ENCODE measurements around the gene NARF. TPM values are rescaled to one million over a fixed set of nuclear protein-coding genes. Genes with fewer than 3 reads are reported as not detected.

NARF gene
- total and polyA plus RNA-seq, 7 donors = 29.4 to 65.8 (median 41.5) TPM

DNA sequence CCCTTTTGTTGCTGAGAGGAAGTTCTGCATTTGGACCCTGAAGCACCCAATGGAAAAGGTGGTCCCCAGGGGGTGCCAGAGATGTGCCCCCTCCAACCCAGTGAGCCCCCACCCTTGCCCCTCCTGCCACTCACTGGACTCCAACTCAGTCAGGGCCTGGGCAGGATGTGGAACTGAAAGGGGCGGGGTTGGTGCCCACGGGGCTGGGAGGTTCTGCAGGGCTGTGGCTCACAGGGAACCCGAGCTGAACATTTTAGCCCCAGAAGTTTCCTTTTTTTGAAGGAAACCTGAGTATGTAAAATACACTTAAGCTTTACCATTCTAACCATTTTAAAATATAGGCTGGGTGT lies 24.4 kb upstream of the NARF start:
- WGBS, 2 donors = 43 to 69% methylated on average over 3 of the region's 3 CpGs
- Histone ChIP-seq H3K36me3 (peaks cover 0 to 30% (median 0%) of the 10 kb centered on the region in 4 donors), H3K27me3 (no peaks in the 10 kb centered on the region), H3K4me1 (no peaks in the 10 kb centered on the region), H3K27ac (no peak overlapping the region), H3K4me3 (no peak overlapping the region), H3K9me3 (no peaks in the 10 kb centered on the region)
- TF ChIP-seq EP300 (IDR thresholded peaks at IDR 0.05) = no peak
- no peak for TF ChIP-seq CTCF (IDR thresholded peaks at IDR 0.05)
- no peak for TF ChIP-seq POLR2AphosphoS5 (IDR thresholded peaks at IDR 0.05)
- TF ChIP-seq POLR2A (IDR thresholded peaks at IDR 0.05) = no peak
- no peak for DNase-seq
- intact Hi-C loops (cut with DNase I) = no loop called here

- intact Hi-C loops (cut with DNase I) = no loop called here
- TF ChIP-seq POLR2A (IDR thresholded peaks at IDR 0.05) (no peak), POLR2AphosphoS5 (IDR thresholded peaks at IDR 0.05) (no peak), EP300 (IDR thresholded peaks at IDR 0.05) (no peak), CTCF (IDR thresholded peaks at IDR 0.05) (no peak)
- Histone ChIP-seq H3K27me3 (no peaks in the 10 kb centered on the region), H3K27ac (no peak overlapping the region), H3K4me1 (no peaks in the 10 kb centered on the region), H3K36me3 (peaks cover 0 to 30% (median 0%) of the 10 kb centered on the region in 4 donors), H3K9me3 (no peaks in the 10 kb centered on the region), H3K4me3 (no peak overlapping the region)
- 93% methylated on average over 12 of the region's 12 CpGs for WGBS, 2 donors
- DNase-seq = no peak
Measured at GRCh38 chr17:82435103-82435502, 23.4 kb upstream of the NARF start.

DNA sequence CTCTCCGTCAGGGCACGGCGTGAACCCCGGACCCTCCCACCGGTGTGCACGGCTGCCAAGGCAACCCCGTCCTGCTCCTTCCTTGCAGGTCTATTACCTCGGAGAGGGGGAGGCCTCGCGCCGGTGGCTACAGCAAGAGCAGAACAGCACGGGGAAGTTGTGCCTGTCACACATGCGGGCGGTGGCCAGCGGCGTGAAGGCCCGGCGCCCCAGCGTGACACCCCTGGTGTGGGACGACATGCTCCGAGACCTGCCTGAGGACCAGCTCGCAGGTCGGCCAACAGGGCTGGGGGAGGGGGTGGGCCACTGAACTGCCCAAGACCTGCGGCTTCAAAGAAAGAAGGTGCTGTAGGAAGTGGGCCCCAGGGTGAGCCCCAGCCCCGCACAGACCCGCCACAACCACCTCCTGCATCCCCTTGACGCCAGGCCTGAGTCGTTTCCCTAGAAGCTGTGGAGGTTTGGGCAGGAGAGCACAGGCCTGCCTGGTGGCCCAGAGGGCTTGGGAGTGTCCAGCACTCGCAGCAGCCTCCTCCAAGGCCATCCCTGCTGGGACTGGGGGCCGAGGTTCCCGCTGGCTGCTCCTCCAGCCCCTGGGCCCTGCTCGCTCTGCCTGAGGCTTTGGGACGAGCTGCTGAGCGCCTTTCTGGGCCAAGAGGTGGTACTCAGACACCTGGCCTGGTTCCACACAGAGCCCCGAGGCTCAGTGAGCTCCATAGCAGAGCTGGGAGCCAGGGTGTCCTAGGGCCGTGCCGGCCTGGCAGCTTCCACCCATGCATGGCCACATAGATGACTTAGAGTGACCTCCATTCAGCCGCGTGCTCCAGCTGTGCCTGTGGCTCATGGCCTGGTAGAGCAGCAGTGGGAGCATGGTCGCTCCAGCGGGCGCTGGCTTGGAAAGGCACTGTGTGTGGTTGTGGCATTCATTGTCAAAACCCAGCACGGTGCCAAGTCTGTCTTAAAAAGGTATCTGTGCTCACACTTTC lies 22.6 kb upstream of the NARF start:
- TF ChIP-seq POLR2AphosphoS5 (IDR thresholded peaks at IDR 0.05) = no peak
- TF ChIP-seq CTCF (IDR thresholded peaks at IDR 0.05) = no peak
- no peak for TF ChIP-seq EP300 (IDR thresholded peaks at IDR 0.05)
- no peak for TF ChIP-seq POLR2A (IDR thresholded peaks at IDR 0.05)
- Histone ChIP-seq H3K4me1 (no peaks in the 10 kb centered on the region), H3K4me3 (no peak overlapping the region), H3K27me3 (no peaks in the 10 kb centered on the region), H3K9me3 (no peaks in the 10 kb centered on the region), H3K27ac (no peak overlapping the region), H3K36me3 (peaks cover 0 to 30% (median 0%) of the 10 kb centered on the region in 4 donors)
- intact Hi-C loops (cut with DNase I) = no loop called here
- DNase-seq = no peak
- WGBS, 2 donors = 93 to 94% methylated on average over 43 of the region's 43 CpGs

DNA sequence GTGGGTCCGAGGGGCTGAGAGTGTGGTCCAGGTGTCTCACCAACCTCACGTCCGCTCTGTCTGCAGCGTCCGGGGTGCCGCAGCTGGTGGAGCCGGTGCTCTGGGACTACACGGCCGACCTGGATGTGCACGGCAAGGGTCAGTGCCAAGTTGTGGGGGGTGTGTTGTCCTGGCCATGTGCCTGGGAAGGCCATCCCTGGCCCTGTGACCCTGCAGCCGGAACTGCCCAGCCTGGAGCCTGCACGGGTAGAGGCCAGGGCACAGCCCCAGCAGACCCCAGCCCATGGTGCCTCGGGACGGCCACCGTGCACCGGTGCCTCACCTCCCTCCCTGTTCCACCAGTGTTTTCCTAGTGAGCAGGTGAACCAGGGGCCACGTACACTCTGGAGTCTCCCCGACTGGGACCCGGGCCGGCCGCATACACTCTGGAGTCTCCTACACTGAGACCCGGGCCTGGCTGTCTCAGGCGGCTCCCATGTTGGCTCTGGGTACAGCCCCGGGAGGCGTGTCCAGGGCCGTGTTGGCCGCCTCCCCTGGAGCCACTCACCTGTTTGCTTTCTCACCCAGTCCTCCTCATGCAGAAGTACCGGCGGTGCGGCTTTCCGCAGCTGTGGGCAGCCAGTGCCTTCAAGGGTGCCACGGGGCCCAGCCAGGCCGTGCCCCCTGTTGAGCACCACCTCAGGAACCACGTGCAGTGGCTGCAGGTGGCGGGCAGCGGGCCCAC lies 21.8 kb upstream of the NARF start:
- 89 to 93% methylated on average over 36 of the region's 36 CpGs for WGBS, 2 donors
- H3K4me1 ChIP-seq = no peaks in the 10 kb centered on the region
- DNase-seq = no peak
- peaks cover 0 to 32% (median 0%) of the 10 kb centered on the region in 4 donors for H3K36me3 ChIP-seq
- intact Hi-C loops (cut with DNase I) = no loop called here
- no peaks in the 10 kb centered on the region for H3K27me3 ChIP-seq
- H3K27ac ChIP-seq = no peak overlapping the region
- TF ChIP-seq POLR2AphosphoS5 (IDR thresholded peaks at IDR 0.05) (no peak), EP300 (IDR thresholded peaks at IDR 0.05) (no peak)
- no peaks in the 10 kb centered on the region for H3K9me3 ChIP-seq
- H3K4me3 ChIP-seq = no peak overlapping the region

DNA sequence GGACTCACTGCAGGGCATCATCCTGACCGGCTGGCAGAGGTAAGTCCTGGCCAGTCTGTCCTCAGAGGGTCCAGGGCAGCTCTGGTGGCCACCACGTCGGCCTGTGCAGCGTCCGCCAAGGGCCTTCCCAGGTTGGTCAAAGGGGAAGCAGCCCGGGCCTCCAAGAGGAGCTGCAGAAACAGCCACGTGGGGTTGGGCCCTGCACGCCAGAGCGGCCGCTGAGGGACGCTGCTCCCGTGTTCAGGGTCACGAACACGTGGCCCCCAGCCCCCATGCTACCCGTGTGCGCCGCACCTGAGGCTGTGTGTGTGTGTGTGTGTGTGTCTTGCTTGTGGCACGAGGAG lies 21.2 kb upstream of the NARF start:
- no peak for TF ChIP-seq CTCF (IDR thresholded peaks at IDR 0.05)
- no peak for TF ChIP-seq POLR2A (IDR thresholded peaks at IDR 0.05)
- no peak for TF ChIP-seq POLR2AphosphoS5 (IDR thresholded peaks at IDR 0.05)
- TF ChIP-seq EP300 (IDR thresholded peaks at IDR 0.05) = no peak
- Histone ChIP-seq H3K27ac (no peak overlapping the region), H3K4me3 (no peak overlapping the region), H3K9me3 (no peaks in the 10 kb centered on the region), H3K4me1 (no peaks in the 10 kb centered on the region), H3K27me3 (no peaks in the 10 kb centered on the region), H3K36me3 (peaks cover 0 to 38% (median 0%) of the 10 kb centered on the region in 4 donors)
- no peak for DNase-seq
- intact Hi-C loops (cut with DNase I) = no loop called here
- WGBS, 2 donors = 93 to 95% methylated on average over 18 of the region's 18 CpGs
